OCI-LY7 (cell line): Measurements from ENCODE around the gene MANBA. TPM values are rescaled to one million over a fixed set of nuclear protein-coding genes. Genes with fewer than 3 reads are reported as not detected.
"Not testable (repeated sequence)": the region's sequence is repeated elsewhere in the genome, so short reads cannot be mapped to it uniquely, and the experiment has no call there.

ENCODE experiments used
- BruUV-seq: library from RNA; stranded (reverse); fragments of 400-500 nt; replicated peaks from 2 replicates; lab custom pipeline; 2021; lab: Mats Ljungman, UMichigan
- CTCF ChIA-PET: fragments of 300-600 bp; sonication (Branson Sonifier 250); formaldehyde crosslinking; loops from one replicate; lab custom pipeline; 2022; ENCODE audit warnings: antibody characterized with exemption; ENCODE audit not compliant: unreplicated experiment; lab: Charles Lee
- POLR2A ChIA-PET: fragments of 300-600 bp; sonication (Branson Sonifier 250); formaldehyde crosslinking; loops from one replicate; lab custom pipeline; 2022; ENCODE audit warnings: antibody characterized with exemption; lab: Charles Lee
- DNase-seq: peaks from one replicate; pipeline ENCODE4 v3.0.0-alpha.2; 2015; ENCODE audit warnings: low spot score
- H2AFZ ChIP-seq: fragments of 200-600 bp; sonication (generic), shearing (Covaris generic); 2 replicates; pipeline ENCODE4 v1.6.1; 2014; ENCODE audit warnings: mild to moderate bottlenecking, antibody characterized with exemption, low read length, moderate library complexity
- H3K27ac ChIP-seq: fragments of 200-600 bp; sonication (generic); 2 replicates; pipeline ENCODE4 v1.5.1; 2014; ENCODE audit warnings: mixed run types, low read depth, mild to moderate bottlenecking, moderate library complexity, low read length, inconsistent platforms; ENCODE audit not compliant: poor library complexity, severe bottlenecking
- H3K36me3 ChIP-seq: fragments of 200-600 bp; sonication (generic); 2 replicates; pipeline ENCODE4 v1.6.1; 2014; ENCODE audit warnings: mild to moderate bottlenecking, antibody characterized with exemption, low read length, moderate library complexity, mixed read lengths; ENCODE audit not compliant: insufficient read depth
- H3K4me1 ChIP-seq: fragments of 200-600 bp; sonication (generic); 2 replicates; pipeline ENCODE4 v1.5.1; 2014; ENCODE audit warnings: mild to moderate bottlenecking, low read length; ENCODE audit not compliant: insufficient read depth, poor library complexity, severe bottlenecking
- H3K4me2 ChIP-seq: fragments of 200-600 bp; sonication (generic); 2 replicates; pipeline ENCODE4 v1.6.1; 2014; ENCODE audit warnings: mild to moderate bottlenecking, low read length
- H3K4me3 ChIP-seq: fragments of 200-600 bp; sonication (generic); 2 replicates; pipeline ENCODE4 v1.5.1; 2014; ENCODE audit warnings: mild to moderate bottlenecking, low read depth, low read length; ENCODE audit not compliant: poor library complexity, severe bottlenecking
- H3K79me2 ChIP-seq: fragments of 200-600 bp; sonication (generic); 2 replicates; pipeline ENCODE4 v1.6.1; 2016; ENCODE audit warnings: low read depth, mild to moderate bottlenecking, low read length, moderate library complexity, mixed read lengths; ENCODE audit not compliant: insufficient read depth
- H3K9me2 ChIP-seq: fragments of 200-600 bp; sonication (generic); 2 replicates; pipeline ENCODE4 v1.6.1; 2016; ENCODE audit warnings: mild to moderate bottlenecking, low read length, mixed read lengths; ENCODE audit not compliant: insufficient read depth
- H3K9me3 ChIP-seq: fragments of 200-600 bp; sonication (generic); 2 replicates; pipeline ENCODE4 v1.6.1; 2014; ENCODE audit warnings: mild to moderate bottlenecking, mixed run types, low read length, mixed read lengths
- H4K20me1 ChIP-seq: fragments of 200-600 bp; sonication (generic); 2 replicates; pipeline ENCODE4 v1.6.1; 2014; ENCODE audit warnings: mild to moderate bottlenecking, antibody characterized with exemption, low read length, moderate library complexity, mixed read lengths; ENCODE audit not compliant: insufficient read depth
- CTCF ChIP-seq: fragments of 200-600 bp; sonication (generic); conservative IDR thresholded peaks from 2 replicates; pipeline ENCODE4 v1.5.1; 2014; ENCODE audit warnings: mild to moderate bottlenecking, antibody characterized with exemption, low read length, moderate library complexity, mixed read lengths
- EZH2phosphoT487 ChIP-seq: fragments of 200-600 bp; sonication (generic); IDR thresholded peaks from 2 replicates; pipeline ENCODE4 v1.6.1; 2018; ENCODE audit warnings: low read depth, borderline replicate concordance, mild to moderate bottlenecking, mixed run types, antibody characterized with exemption, low read length, moderate library complexity, mixed read lengths
- intact Hi-C: fragments of 100-400 bp; cut with micrococcal nuclease; formaldehyde crosslinking; loops from one replicate; pipeline ENCODE4 v1.10.0; 2022; ENCODE audit not compliant: unreplicated experiment
- total RNA-seq, 2 experiments: library from RNA; depleted of rRNA in 1 of 2; stranded (reverse); fragments of >200 nt in 1 of 2; shearing (Covaris generic) in 1 of 2; gene quantifications; 2 replicates each; pipeline ENCODE4 v1.2.3, GENCODE V29; 2014 to 2022

The MANBA gene
- total RNA-seq, 2 experiments from 2014 or later: 22.8 to 30.0 TPM

DNA sequence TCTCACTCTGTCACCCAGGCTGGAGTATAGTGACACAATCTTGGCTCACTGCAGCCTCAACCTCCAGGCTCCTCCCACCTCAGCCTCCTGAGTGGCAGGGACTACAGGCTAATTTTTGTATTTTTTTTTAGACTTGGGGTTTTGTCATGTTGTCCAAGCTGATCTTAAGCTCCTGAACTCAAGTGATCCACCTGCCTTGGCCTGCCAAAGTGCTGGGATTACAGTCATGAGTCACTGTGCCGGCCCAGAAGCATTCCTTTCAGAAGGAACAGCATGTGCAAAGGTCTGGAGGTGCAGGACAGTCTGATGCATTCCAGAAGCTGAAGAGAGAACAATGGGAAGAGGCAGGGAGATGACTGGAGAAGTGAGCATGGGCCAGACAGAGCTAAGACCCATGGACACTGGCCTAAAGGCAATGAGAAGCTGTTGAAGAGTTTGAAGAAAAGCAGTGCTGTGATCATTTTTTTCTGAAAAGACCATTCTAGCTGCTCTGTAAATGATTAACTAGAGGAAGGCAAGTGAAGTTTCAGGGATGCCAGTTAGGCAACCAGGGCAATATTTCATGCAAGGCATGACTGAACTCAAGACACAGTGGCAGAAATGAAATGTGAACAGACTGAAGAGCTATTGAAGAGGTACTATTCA is 43.2 kb downstream of the MANBA start:
- TF ChIP-seq CTCF (no peak), EZH2phosphoT487 (no peak)
- H3K9me3 ChIP-seq: peaks cover 6% of the 10 kb centered on the region; the same call in 1 of the 2 replicates
- CTCF ChIA-PET: no interaction called here
- no peaks in the 10 kb centered on the region for H3K4me1 ChIP-seq
- H3K4me3 ChIP-seq: no peak overlapping the region
- no TSS peak for BruUV-seq
- no peak for DNase-seq
- POLR2A ChIA-PET: interaction anchor here (0.7 kb wide), 3 partner anchors 18 to 1782 kb away, joined by 3 to 9 read pairs (median 3); no protein-coding TSS in a partner anchor
- H3K9me2 ChIP-seq: no peaks in the 10 kb centered on the region
- H4K20me1 ChIP-seq: no peaks in the 10 kb centered on the region
- H3K4me2 ChIP-seq: no peak overlapping the region
- intact Hi-C loops: no loop called here
- H2AFZ ChIP-seq: no peak overlapping the region
- no peak overlapping the region for H3K27ac ChIP-seq
- H3K36me3 ChIP-seq: peaks cover 14% of the 10 kb centered on the region
- no peaks in the 10 kb centered on the region for H3K79me2 ChIP-seq

- DNase-seq: no peak
- ChIA-PET POLR2A (interaction anchor here (0.6 to 0.8 kb wide), 3 partner anchors 11 to 561 kb away, joined by 3 to 4 read pairs (median 3); no protein-coding TSS in a partner anchor), CTCF (no interaction called here)
- intact Hi-C loops: no loop called here
- H3K9me3 ChIP-seq: peaks cover 6% of the 10 kb centered on the region; the same call in 1 of the 2 replicates
- no peaks in the 10 kb centered on the region for H4K20me1 ChIP-seq
- BruUV-seq: no TSS peak
- H3K4me1 ChIP-seq: no peaks in the 10 kb centered on the region
- H2AFZ ChIP-seq: no peak overlapping the region
- H3K4me3 ChIP-seq: no peak overlapping the region
- H3K27ac ChIP-seq: no peak overlapping the region
- no peak overlapping the region for H3K4me2 ChIP-seq
- no peaks in the 10 kb centered on the region for H3K9me2 ChIP-seq
- TF ChIP-seq EZH2phosphoT487 (no peak), CTCF (peak; percentile 43; the same call in 1 of the 2 replicates)
- peaks cover 13% of the 10 kb centered on the region for H3K36me3 ChIP-seq
- H3K79me2 ChIP-seq: no peaks in the 10 kb centered on the region
Observed at GRCh38 chr4:102715057-102715456, 45.7 kb downstream of the MANBA start.

- H3K27ac ChIP-seq, DNase-seq, H3K4me2 ChIP-seq, H3K4me3 ChIP-seq, H3K4me1 ChIP-seq, H3K36me3 ChIP-seq, H3K79me2 ChIP-seq, H3K9me3 ChIP-seq, H4K20me1 ChIP-seq, H3K9me2 ChIP-seq, H2AFZ ChIP-seq, intact Hi-C loops, BruUV-seq, CTCF ChIA-PET: not testable (repeated sequence)
- POLR2A ChIA-PET: interaction anchor here (0.7 kb wide), 1 partner anchor 31 kb away, joined by 4 read pairs; no protein-coding TSS in a partner anchor
Observed at GRCh38 chr4:102713774-102714173, 47.0 kb downstream of the MANBA start.
